Suprapubic skin (tissue), 4 donors: ENCODE results near the gene SZT2.

Source experiments
- CTCF ChIP-seq, 2 donors: fragments of 200-600 bp in 1 of 2; fragments of 450-650 bp in 1 of 2; sonication (generic) in 1 of 2; IDR thresholded peaks; one replicate each; pipeline ENCODE4 v1.5.1; 2016 to 2019; ENCODE audit warnings: antibody characterized with exemption in 2 of 2, mild to moderate bottlenecking in 1 of 2, moderate library complexity in 1 of 2
- EP300 ChIP-seq: sonication (generic); formaldehyde crosslinking; IDR thresholded peaks from one replicate; pipeline ENCODE4 v1.6.1; 2017; ENCODE audit warnings: antibody characterized with exemption
- POLR2A ChIP-seq, 2 donors: fragments of 450-650 bp; IDR thresholded peaks; one replicate each; pipeline ENCODE4 v1.6.1; 2017; ENCODE audit warnings: antibody characterized with exemption in 2 of 2, mild to moderate bottlenecking in 2 of 2, moderate library complexity in 2 of 2
- POLR2AphosphoS5 ChIP-seq, 3 donors: sonication (generic); formaldehyde crosslinking; IDR thresholded peaks; one replicate each; pipeline ENCODE4 v1.6.1; 2017; ENCODE audit warnings: antibody characterized with exemption in 3 of 3

- TF ChIP-seq POLR2A (IDR thresholded peaks at IDR 0.05) (no peak), CTCF (IDR thresholded peaks at IDR 0.05) (no peak), POLR2AphosphoS5 (IDR thresholded peaks at IDR 0.05) (no peak), EP300 (no peak)
Observed at GRCh38 chr1:43465505-43466067, 75.9 kb downstream of the SZT2 start.
